Neural progenitor cell (in vitro differentiated cells): ENCODE measurements around the gene ZC3H12C. TPM values are rescaled to one million over a fixed set of nuclear protein-coding genes. Genes with fewer than 3 reads are reported as not detected.

Experiments
- DNase-seq: peaks from one replicate; pipeline ENCODE4 v3.0.0-alpha.2; 2016; ENCODE audit warnings: low spot score
- H2AFZ ChIP-seq: fragments of 200-600 bp; sonication (generic); replicated peaks from 2 replicates; pipeline ENCODE4 v1.6.1; 2016; ENCODE audit warnings: antibody characterized with exemption
- H3F3A ChIP-seq: fragments of 200-600 bp; sonication (generic); 2 replicates; pipeline ENCODE4 v1.6.1; 2016; ENCODE audit warnings: antibody characterized with exemption, low read depth
- H3K27ac ChIP-seq: fragments of 200-600 bp; sonication (generic); 2 replicates; pipeline ENCODE4 v1.5.1; 2016; ENCODE audit warnings: mild to moderate bottlenecking
- H3K27me3 ChIP-seq: fragments of 200-600 bp; sonication (generic); 2 replicates; pipeline ENCODE4 v1.6.1; 2016; ENCODE audit warnings: mild to moderate bottlenecking, moderate library complexity
- H3K36me3 ChIP-seq: fragments of 200-600 bp; sonication (generic); 2 replicates; pipeline ENCODE4 v1.5.1; 2016
- H3K4me1 ChIP-seq: fragments of 200-600 bp; sonication (generic); 2 replicates; pipeline ENCODE4 v1.6.1; 2016; ENCODE audit warnings: mixed run types
- H3K4me2 ChIP-seq: fragments of 200-600 bp; sonication (generic); 2 replicates; pipeline ENCODE4 v1.6.1; 2016
- H3K4me3 ChIP-seq: fragments of 200-600 bp; sonication (generic); 2 replicates; pipeline ENCODE4 v1.5.1; 2016
- H3K79me2 ChIP-seq: fragments of 200-600 bp; sonication (generic); 2 replicates; pipeline ENCODE4 v1.6.1; 2016; ENCODE audit warnings: low read depth
- H3K9ac ChIP-seq: fragments of 200-600 bp; sonication (generic); 2 replicates; pipeline ENCODE4 v1.6.1; 2016
- H3K9me3 ChIP-seq: fragments of 200-600 bp; sonication (generic); 2 replicates; pipeline ENCODE4 v1.5.1; 2016; ENCODE audit warnings: low read depth
- H4K20me1 ChIP-seq: fragments of 200-600 bp; sonication (generic); 2 replicates; pipeline ENCODE4 v1.6.1; 2016; ENCODE audit warnings: low read depth
- H3K27ac Mint-ChIP-seq: 3 replicates; pipeline ENCODE4 v1.8.0; 2021; ENCODE audit warnings: mixed read lengths
- H3K27me3 Mint-ChIP-seq: 2 replicates; pipeline ENCODE4 v1.8.0; 2022; ENCODE audit warnings: low read depth, mild to moderate bottlenecking, inconsistent platforms, moderate library complexity, mixed read lengths; ENCODE audit not compliant: insufficient read depth
- H3K36me3 Mint-ChIP-seq: 3 replicates; pipeline ENCODE4 v1.8.0; 2021; ENCODE audit warnings: mixed read lengths
- H3K4me1 Mint-ChIP-seq: 3 replicates; pipeline ENCODE4 v1.8.0; 2021; ENCODE audit warnings: mixed read lengths
- H3K4me3 Mint-ChIP-seq: 3 replicates; pipeline ENCODE4 v1.8.0; 2021; ENCODE audit warnings: mild to moderate bottlenecking, moderate library complexity, mixed read lengths
- H3K9me3 Mint-ChIP-seq: 3 replicates; pipeline ENCODE4 v1.8.0; 2020; ENCODE audit warnings: mixed read lengths
- CTCF ChIP-seq: fragments of 200-600 bp; sonication (generic); IDR thresholded peaks from 2 replicates; pipeline ENCODE4 v1.5.1; 2017; ENCODE audit warnings: antibody characterized with exemption, mild to moderate bottlenecking
- EZH2 ChIP-seq: fragments of 200-600 bp; sonication (generic); IDR thresholded peaks from 2 replicates; pipeline ENCODE4 v1.6.1; 2017; ENCODE audit warnings: antibody characterized with exemption, mild to moderate bottlenecking, moderate library complexity
- EZH2phosphoT487 ChIP-seq: fragments of 200-600 bp; sonication (generic); IDR thresholded peaks from 2 replicates; pipeline ENCODE4 v1.6.1; 2017; ENCODE audit warnings: antibody characterized with exemption
- total RNA-seq: library from RNA; depleted of rRNA; stranded (reverse); fragments of >200 nt; gene quantifications from 2 replicates; pipeline ENCODE4 v1.2.3, GENCODE V29; 2015; ENCODE audit warnings: low replicate concordance

The ZC3H12C gene
- total RNA-seq, 1 donor from 2014 or later, result 31.8 TPM

GRCh38 chr11:110077346-110077745 is 15.8 kb upstream of the ZC3H12C start:
- no peak overlapping the region for H3K4me2 ChIP-seq

GRCh38 chr11:110077831-110078325 is 15.3 kb upstream of the ZC3H12C start:
- Mint-ChIP-seq H3K9me3 (no peaks in the 10 kb centered on the region), H3K36me3 (no peaks in the 10 kb centered on the region), H3K27me3 (peaks cover 5% of the 10 kb centered on the region), H3K4me3 (no peak overlapping the region), H3K27ac (no peak overlapping the region), H3K4me1 (peaks cover 11% of the 10 kb centered on the region)
- no peaks in the 10 kb centered on the region for H3K9me3 ChIP-seq
- no peak overlapping the region for H3K9ac ChIP-seq
- H3K27ac ChIP-seq, result no peak overlapping the region
- TF ChIP-seq CTCF, result no peak
- TF ChIP-seq EZH2phosphoT487, result no peak
- no peak for TF ChIP-seq EZH2
- H2AFZ ChIP-seq, result peak overlapping the region; percentile 87
- no peak overlapping the region for H3K4me3 ChIP-seq
- H4K20me1 ChIP-seq, result no peaks in the 10 kb centered on the region
- H3K27me3 ChIP-seq, result no peaks in the 10 kb centered on the region
- peaks cover 3% of the 10 kb centered on the region for H3K4me1 ChIP-seq
- no peak for DNase-seq
- no peak overlapping the region for H3K4me2 ChIP-seq
- H3K36me3 ChIP-seq, result no peaks in the 10 kb centered on the region
- H3K79me2 ChIP-seq, result no peaks in the 10 kb centered on the region
- H3F3A ChIP-seq, result no peaks in the 10 kb centered on the region

More at GRCh38 chr11:110077346-110077745, 15.8 kb upstream of the ZC3H12C start:
- TF ChIP-seq EZH2phosphoT487 (no peak), CTCF (no peak), EZH2 (no peak)
- Histone ChIP-seq H3K36me3 (no peaks in the 10 kb centered on the region), H4K20me1 (no peaks in the 10 kb centered on the region), H3K9me3 (no peaks in the 10 kb centered on the region), H3K4me3 (no peak overlapping the region), H2AFZ (no peak overlapping the region), H3F3A (no peaks in the 10 kb centered on the region), H3K79me2 (no peaks in the 10 kb centered on the region), H3K27ac (no peak overlapping the region), H3K4me1 (peaks cover 3% of the 10 kb centered on the region), H3K27me3 (no peaks in the 10 kb centered on the region), H3K9ac (no peak overlapping the region)
- peaks cover 11% of the 10 kb centered on the region for H3K4me1 Mint-ChIP-seq
- H3K27me3 Mint-ChIP-seq, result peaks cover 5% of the 10 kb centered on the region
- no peak overlapping the region for H3K4me3 Mint-ChIP-seq
- no peaks in the 10 kb centered on the region for H3K9me3 Mint-ChIP-seq
- DNase-seq, result no peak
- no peak overlapping the region for H3K27ac Mint-ChIP-seq
- H3K36me3 Mint-ChIP-seq, result no peaks in the 10 kb centered on the region

- H3K4me3 ChIP-seq, result no peak overlapping the region
- H2AFZ ChIP-seq, result no peak overlapping the region
- H3K36me3 ChIP-seq, result no peaks in the 10 kb centered on the region
- H3K4me1 ChIP-seq, result peaks cover 3% of the 10 kb centered on the region
- no peaks in the 10 kb centered on the region for H3K36me3 Mint-ChIP-seq
- H4K20me1 ChIP-seq, result no peaks in the 10 kb centered on the region
- H3K4me2 ChIP-seq, result no peak overlapping the region
- H3K4me1 Mint-ChIP-seq, result peaks cover 11% of the 10 kb centered on the region
- H3K9me3 ChIP-seq, result no peaks in the 10 kb centered on the region
- no peak for DNase-seq
- H3K79me2 ChIP-seq, result no peaks in the 10 kb centered on the region
- no peak overlapping the region for H3K4me3 Mint-ChIP-seq
- no peaks in the 10 kb centered on the region for H3K27me3 ChIP-seq
- no peak overlapping the region for H3K27ac Mint-ChIP-seq
- no peak overlapping the region for H3K9ac ChIP-seq
- no peaks in the 10 kb centered on the region for H3K9me3 Mint-ChIP-seq
- no peak for TF ChIP-seq EZH2phosphoT487
- TF ChIP-seq EZH2, result no peak
- no peak for TF ChIP-seq CTCF
- peaks cover 5% of the 10 kb centered on the region for H3K27me3 Mint-ChIP-seq
- H3F3A ChIP-seq, result no peaks in the 10 kb centered on the region
- no peak overlapping the region for H3K27ac ChIP-seq
Measured at GRCh38 chr11:110078923-110079544, 14.2 kb upstream of the ZC3H12C start.
